Iris pigment epithelial cell (primary cell): ENCODE measurements around the gene FAM20A.
"Not testable (repeated sequence)": the region's sequence is repeated elsewhere in the genome, so short reads cannot be mapped to it uniquely, and the experiment has no call there.

Source experiments
- DNase-seq: peaks from one replicate; pipeline ENCODE4 v3.0.0-alpha.2; 2011; ENCODE audit warnings: low read depth

The FAM20A gene

DNA sequence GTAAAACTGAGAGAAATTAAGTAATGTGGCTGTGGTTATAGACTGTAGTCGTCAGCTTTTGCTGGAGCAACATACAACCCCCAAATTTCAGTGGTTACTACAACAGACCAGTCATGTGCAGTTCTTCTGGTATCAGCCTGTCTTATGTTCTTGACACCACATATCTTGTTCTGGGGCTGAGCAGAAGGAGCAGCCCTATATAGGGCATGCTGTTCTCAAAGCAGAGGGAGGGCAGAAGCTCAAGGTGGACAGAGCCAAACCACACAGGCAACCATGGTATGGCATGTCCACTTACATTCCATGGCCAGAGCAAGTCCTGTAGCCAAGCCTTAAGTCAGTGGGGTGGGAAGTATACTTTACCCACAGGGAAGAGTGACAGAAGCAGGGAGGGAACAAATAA, 81.3 kb downstream of the FAM20A start:
- DNase-seq = peak; percentile 20

DNA sequence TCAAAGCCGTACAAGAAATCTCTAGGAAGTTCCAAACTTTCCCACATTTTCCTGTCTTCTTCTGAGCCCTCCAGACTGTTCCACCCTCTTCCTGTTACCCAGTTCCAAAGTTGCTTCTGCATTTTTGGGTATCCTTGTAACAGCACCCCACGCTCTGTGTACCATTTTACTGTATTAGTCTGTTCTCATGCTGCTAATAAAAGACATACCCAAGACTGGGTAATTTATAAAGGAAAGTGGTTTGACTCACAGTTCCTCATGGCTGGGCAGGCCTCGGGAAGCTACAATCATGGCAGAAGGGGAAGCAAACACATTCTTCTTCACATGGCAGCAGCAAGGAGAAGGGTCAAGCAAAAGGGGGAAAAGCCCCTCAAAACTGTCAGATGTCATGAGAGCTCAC, 82.1 kb downstream of the FAM20A start:
- not testable (repeated sequence) for DNase-seq

DNA sequence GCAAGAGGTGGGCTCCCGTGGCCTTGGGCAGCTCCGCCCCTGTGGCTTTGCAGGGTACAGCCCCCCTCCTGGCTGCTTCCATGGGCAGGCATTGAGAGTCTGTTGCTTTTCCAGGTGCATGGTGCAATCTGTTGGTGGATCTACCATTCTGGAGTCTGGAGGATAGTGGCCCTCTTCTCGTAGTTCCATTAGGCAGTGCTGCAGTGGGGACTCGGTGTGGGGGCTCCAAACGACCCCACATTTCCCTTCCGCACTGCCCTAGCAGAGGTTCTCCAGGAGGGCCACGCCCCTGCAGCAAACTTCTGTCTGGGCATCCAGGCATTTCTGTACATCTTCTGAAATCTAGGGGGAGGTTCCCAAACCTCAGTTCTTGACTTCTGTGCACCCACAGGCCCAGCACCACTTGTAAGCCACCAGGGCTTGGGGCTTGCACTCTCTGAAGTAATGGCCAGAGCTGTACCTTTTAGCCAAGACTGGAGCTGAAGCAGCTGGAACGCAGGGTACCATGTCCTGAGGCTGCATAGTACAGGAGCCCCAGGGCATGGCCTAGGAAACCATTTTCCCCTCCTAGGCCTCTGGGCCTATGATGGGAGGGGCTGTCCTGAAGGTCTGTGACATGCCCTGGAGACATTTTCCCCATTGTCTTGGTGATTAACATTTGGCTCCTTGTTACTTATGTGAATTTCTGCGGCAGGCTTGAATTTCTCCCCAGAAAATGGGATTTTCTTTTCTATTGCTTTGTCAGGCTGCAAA, 82.9 kb downstream of the FAM20A start:
- DNase-seq = no peak

DNA sequence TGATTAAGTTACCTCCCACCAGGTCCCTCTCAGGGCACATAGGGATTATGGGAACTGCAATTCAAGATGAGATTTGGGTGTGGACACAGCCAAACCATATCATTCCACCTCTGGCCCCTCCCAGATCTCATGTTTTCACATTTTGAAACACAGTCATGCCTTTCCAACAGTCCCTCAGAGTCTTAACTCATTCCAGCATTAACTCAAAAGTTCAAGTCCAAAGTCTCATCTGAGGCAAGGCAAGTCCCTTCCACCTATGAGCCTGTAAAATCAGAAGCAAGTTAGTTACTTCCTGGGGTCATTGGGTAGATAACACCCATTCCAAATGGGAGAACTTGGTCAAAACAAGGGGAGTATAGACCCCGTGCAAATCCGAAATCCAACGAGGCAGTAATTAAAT, 83.6 kb downstream of the FAM20A start:
- not testable (repeated sequence) for DNase-seq

DNA sequence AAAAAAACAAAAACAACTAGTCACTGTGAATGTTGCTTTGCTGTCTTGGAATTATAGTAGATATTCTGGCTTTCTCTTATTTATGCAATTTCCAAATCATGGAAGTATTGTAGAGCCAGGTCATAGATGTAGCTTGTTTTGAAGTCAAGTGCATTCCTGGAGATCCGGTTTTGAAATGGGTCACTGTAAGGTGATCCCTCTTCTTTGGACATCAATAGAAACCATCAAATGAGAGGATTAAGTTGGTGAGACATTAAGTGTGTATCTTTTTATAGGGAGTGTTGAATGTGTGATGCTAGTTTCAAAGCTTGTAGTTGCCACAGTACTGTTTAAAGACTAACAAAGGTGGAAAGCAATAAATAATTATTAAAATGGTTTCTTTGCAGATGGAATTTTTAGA, 84.4 kb downstream of the FAM20A start:
- DNase-seq = peak; percentile 80

DNA sequence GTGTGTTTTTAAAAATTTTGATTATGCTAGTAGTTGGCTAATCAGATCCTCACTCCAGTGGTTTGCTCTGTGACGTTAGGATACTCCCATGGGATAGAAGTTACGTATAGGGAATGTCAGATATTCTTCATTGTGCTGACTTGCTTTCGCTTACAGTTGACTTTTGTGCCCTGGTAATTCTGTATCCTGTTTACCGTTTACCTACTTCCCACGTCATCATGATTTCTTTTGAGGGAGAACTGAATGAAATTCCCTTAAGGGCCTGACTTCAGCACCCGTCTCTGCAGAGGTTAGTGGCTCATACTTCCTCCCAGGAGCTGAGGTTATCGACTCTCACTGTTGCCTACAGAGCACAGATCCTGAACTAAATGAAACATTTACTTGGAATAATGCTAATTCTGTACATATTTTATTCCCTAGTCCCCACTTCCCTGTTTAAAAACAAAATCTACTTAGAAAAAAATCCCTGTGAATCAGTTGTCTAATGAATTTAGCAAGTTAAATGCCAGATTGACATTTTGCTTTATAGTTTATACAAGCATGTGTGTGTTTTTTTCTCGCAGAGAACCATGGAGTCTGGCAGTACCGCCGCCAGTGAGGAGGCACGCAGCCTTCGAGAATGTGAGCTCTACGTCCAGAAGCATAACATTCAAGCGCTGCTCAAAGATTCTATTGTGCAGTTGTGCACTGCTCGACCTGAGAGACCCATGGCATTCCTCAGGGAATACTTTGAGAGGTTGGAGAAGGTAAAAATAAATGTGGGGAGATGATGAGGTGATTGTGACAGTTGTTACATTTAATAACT, 86.1 kb downstream of the FAM20A start:
- peak; percentile 81 for DNase-seq

DNA sequence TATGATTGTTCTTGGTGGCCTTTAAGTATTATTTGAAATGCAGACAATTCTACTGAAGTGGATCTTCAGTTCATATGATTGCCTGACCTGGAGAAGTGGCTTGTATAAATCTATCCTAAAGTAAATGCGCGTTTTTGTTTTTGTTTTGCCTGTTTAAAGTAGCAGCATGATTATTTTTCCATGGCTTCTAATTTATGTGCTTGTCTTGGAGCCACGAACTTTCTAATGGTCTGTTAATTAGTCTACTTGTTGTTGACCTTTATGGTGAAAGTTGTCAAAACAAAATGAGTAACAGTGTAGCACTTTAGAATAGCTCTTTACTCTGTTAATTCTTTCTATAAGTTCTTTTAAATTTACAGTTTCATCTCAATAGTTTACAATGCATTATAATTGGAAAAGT, 87.2 kb downstream of the FAM20A start:
- DNase-seq = no peak

DNA sequence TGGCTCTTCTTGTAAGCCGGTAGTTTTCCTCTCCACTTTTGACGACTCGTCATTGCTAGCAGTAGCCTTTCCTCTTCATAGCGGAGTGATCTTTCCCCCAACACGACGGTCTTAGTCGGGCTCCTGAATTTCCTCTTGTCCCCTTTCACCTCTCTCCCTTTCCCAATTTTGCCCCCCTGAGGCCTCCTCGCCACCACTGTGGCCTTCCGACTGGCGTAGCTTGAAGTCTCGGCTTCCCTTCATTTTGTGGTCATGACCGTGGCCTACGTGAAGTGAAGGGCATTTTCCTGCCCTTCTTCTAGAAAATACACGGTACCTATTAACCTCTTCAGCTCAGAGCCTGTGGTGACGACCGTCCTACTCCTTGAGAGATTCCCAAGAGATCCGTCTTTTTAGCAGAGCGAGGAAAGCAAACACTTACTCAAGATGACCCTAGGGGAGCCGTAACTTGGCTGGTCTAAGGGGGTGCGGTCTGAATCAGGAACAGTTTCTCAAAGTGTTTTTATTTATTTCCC, 88.2 kb downstream of the FAM20A start:
- DNase-seq = peak; percentile 60

DNA sequence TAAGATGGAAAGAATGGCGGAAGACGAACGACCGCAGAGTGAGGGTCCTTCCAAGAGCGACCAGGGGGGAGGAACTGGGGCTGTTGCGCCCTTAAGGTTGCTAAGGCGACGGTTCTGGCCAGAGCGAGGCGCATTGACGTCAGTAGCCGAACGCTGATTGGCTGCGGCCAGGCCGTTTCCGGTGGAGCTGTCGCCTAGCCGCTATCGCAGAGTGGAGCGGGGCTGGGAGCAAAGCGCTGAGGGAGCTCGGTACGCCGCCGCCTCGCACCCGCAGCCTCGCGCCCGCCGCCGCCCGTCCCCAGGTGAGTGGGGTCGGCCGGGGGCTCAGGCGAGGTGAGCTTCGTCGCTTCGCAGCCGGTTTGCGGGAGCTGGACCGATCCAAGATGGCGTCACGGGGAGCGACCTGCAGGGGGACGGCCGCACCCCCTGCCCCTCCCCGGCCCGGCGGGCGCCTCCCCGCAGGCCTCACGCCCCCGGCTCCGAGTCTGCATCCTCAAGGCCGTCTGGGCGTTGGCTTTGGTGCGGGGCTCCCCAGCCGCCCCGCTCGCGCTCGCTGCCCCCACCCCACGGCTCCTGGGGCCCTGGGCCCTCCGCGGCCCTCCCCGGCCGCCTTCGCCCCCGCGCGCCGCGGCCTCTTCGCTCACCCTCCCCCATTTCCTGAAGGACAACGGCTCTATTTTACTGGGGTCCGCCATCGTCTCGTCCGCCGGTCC, 88.8 kb downstream of the FAM20A start, which contains the start of gene PRKAR1A:
Gene PRKAR1A, plus strand, starts transcription at position 184 of the 713 bp plus-strand sequence. CDS start 2,970 bp downstream, outside the sequence.
- DNase-seq = peak; percentile 95

DNA sequence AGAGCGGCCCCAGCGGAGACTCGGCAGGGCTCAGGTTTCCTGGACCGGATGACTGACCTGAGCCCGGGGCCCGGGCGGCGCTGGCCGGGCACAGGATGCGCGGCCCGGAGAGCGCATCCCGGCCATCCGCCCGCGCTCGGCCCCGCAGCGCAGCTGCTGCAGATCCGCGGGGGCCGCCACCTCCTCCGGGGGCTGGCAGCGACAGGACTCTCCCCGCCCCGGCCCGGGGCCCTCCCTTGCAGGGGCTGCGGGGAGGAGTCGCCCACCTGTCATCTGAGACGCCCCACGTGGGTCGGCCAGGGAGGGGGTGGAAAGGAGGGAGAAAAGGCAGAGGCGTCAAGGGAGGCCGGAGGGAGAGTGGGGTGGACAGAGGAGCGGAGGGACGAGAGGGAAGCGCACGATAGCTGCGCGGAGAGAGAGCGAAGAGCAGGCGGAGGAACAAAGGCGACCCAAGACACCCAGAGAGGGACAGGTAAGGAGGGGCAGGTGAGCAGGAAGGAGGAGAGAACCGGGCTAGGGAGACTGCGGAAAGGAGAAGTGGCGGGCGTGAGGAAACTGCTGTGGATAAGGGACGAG, 89.4 kb downstream of the FAM20A start:
- peak; percentile 63 for DNase-seq

DNA sequence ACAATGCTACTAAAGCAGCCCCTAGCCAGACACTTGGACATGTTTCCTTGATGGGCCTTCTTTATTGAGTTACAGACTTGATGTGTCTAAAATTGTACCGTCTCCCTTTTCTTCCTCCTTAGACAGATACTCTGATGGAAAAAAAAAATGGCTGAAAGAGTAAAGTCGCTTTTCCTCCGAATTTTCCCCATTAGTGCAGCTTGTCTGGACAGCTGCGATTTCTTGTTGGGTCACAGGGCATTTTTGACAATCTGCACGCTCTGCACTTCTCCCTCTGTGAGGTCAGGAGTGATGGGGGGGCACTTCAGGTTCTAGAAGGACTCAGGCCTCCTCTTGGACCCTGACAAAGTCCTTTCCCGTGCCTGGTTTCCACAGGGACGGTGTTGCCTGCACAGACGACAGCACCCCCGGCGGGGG, 89.9 kb downstream of the FAM20A start:
- peak; percentile 51 for DNase-seq

DNA sequence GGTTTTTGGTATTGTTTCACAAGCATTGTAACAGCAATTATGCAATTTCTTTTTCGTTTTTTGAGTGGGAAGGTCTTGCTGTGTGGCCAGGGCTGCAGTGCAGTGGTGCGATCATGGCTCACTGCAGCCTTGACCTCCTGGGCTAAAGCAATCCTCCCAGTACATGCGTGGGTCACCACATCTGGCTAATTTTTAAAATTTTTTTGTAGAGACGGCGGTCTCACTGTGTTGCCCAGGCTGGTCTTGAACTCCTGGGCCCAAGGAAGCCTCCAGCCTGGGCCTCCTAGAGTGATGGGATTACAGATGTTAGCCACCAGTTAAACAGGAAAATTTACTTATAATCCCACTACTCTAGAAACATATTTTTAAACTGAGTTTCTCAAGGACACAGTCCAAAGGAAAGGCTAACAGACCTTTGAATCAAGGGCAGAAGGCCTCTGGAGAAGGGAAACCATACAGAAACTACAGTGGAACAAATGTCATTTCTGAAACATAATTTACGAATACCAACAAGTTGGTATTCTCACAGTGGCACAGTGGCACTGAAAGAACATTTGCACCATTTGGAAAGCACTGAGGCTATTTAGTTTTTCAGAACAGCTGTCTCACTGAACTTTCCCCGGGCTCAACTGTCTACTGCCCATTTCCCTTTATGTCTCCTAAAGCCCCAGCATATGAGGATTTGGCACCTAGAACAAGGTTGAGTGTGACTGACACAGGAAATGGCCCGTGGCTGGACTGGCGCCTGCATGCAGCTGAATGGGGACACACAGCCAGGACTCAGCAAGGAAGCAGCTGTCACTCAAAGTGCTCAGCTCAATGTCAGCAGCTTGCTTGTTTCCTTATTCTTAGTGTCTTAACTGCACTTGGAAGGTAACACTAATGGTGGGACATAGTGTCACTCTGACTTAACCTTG, 91.8 kb downstream of the FAM20A start:
- DNase-seq = no peak

DNA sequence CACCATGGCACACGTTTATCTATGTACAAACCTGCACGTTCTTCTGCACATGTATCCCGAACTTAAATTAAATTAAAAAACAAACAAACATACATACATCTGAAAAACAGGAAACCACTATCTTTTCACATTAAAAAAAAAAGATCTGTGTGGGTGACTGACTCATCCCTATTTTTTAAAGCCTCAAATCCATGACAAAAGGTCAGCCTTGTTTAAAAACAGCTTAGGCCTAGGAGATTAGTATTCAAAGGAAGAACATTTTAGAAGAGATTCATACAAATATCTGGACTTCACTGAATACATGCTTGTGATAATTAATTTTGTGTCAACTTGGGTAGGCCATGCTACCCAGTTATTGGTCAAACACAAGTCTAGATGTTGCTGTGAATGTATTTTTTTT, 93.6 kb downstream of the FAM20A start:
- peak; percentile 63 for DNase-seq

DNA sequence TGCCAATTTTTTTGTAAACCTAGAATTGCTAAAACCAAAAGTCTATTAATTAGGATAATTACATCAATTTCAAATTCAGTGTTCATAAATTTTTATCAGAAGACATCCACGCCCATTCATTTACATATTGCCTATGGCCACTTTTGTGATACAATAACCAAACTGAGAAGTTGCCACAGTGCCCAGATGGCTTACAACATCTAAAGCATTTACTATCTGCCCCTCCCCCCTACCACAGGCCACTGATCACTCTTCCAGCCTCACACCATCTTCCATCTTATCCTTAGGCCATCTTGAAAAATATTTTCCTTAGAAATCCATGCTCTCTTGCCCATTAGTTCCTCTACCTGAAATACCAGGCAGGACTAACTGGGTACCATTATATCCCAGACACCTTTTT, 95.2 kb downstream of the FAM20A start:
- DNase-seq = no peak

DNA sequence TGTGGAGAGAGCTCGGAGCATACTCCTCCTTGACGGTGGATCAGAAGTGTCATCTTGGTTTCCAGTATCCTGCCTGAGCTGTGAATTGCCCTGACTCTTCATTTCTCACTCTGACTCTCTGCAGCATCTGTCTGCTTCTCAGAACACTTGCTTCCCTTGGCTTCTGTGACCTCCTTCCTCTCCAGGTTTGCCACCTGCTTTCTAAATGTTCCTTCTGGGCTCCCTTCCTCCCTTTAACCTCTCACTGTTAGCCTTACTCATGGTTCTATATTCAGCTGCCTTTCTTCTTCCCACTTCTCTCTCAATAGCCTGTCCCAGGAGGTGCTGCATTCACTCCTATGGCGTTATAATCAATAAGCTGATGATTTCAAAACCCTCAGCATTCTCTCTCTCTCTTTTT, 100.1 kb downstream of the FAM20A start:
- DNase-seq = no peak

DNA sequence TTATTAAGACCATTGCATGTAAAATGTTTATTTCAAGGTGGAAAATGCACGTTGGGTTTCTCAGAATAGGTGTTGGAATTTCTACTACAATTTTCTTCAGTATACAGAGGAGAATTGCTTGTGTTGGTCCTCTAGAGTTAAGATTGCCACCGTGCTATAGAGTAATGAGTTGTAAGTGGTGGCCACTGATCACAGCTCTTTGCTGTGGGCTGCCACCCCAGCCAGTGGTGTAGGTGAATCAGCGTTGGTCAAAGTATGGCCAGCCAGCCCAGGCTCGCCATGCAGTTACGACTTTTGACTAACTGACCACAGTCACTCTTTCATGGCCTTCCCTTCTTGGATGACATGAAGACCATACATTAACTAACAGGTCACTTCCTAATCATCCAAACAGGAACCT, 101.6 kb downstream of the FAM20A start:
- DNase-seq = no peak

DNA sequence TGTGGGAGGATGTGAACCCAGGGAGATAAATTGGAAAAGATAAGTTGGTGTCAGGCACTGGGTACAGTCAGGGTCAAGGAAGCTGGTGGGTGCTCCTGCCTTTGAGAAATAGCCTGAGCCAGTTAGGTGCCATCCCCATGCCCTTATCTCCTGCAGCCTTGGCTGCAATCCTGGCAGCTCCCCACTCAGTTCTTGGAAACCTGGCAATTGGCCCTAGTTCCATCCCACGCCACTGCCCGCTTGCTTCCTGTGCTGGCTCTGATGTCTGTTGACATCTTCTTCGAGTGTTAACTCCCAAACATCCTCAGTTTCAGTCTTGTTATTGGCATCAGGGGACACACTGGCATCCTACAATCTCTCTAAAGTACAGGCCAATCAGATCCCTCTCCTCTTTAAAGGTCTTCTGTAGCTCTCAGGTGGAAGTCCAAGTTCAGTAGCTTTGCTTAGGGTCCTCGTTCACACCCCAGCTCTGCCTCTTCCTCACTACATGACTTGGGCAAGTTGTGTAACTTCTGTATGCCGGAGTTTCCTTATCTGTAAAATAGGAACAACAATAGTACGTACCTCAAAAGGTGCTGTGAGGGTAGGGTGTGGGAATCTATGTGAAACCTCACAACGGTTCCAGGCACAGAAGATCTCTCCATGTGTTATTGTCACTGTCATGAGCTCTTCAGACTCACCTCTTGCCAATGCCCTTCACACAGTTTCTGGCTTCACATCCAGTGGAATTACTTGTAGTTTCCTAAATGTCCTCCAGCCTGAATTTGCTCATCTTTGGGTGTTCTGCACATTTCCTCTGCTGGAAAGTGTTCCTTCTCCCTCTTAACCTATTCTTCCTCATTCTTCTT, 102.5 kb downstream of the FAM20A start:
- no peak for DNase-seq

DNA sequence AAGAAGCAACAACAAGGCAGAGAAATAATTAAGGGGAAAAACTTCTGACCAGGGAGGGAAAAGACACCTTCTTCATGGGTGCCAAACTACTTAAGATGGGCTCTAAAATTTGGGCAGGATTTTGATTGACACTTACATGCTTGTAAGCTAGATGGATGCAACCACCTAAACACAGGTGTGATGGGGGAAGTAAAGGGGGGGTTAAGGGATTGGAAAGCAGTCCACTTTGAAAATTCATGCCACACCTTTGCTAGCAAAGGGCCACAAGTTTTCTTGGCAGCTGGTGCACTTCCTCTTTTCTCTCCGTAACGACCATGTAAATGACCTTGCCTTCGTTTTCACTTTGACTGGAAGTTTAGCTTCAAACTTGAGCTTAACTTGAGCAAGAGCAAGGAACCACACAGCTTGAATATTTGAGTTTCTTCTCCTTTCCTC, 103.3 kb downstream of the FAM20A start:
- no peak for DNase-seq

DNA sequence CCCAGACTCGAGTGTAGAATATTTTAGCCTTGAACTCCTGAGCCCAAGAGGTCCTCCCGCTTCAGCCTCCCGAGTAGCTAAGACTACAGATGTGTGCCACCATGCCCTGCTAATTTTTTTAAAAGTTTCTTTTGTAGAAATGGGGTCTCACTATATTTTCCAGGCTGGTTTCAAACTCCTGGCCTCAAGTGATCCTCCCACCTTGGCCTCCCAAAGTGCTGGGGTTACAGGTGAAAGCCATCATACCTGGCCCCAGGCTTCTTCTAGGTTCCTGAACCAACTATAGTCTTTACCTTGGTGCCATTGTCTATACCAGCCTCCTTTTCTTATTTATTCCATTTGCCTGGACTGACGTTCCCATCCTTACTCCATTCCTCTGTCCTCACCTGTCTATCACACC, 106.1 kb downstream of the FAM20A start:
- DNase-seq = no peak
